ENCODE data around the gene PEX5.
A peak's percentile ranks its signal among the peaks of the same experiment; 100 is the strongest.

The PEX5 gene

DNA sequence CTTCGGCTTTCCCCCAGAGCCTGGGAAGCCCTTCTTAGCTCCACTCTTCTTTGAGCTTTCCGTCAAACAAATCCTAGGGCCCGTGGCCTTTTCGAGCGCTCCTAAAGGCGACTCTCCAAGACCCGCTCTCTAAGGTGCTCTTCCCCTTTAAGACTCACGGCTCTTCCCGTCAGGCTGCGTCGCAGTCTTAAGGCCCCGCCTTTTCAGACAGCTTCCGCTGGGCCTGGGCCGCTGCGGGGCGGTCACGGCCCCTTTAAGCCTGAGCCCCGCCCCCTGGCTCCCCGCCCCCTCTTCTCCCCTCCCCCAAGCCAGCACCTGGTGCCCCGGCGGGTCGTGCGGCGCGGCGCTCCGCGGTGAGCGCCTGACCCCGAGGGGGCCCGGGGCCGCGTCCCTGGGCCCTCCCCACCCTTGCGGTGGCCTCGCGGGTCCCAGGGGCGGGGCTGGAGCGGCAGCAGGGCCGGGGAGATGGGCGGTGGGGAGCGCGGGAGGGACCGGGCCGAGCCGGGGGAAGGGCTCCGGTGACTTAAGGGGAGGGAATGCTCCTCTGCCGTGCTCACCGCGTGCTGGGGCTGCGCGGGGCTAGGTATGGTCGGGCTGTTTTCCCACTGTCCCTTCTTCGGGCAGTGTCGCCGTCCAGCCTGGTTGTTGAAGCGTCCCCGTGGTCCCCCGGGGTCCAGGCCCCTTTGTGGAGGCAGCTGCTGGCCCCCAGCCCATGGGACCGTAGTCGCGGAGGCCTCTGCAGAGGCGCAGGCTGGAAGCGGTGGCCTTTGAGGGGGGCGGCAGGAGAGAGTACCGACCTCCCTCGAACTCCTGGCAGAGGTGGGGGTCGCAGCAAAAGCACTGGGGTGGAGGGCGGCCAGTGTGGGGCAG is at the start of gene PEX5:
PEX5 (plus strand) TSS at position 289 of the 870 bp plus-strand sequence. CDS start 692 bp downstream, outside the sequence.
- peak; percentile 67 for DNase-seq (ENCODE audit: extremely low read depth, low read depth)
- peak within 1 kb of the TSS; percentile 74 for H3K4me3 ChIP-seq (replicated peaks; ENCODE audit: low read depth, low read length)
- no peak for TF ChIP-seq CTCF (IDR thresholded peaks at IDR 0.05; ENCODE audit: low read depth, low read length, missing control alignments)

GRCh38 chr12:7141351-7142005 is 48.0 kb upstream of the PEX5 start:
- TF ChIP-seq CTCF (IDR thresholded peaks at IDR 0.05; ENCODE audit: low read depth, low read length, missing control alignments) = no peak
- no peak for DNase-seq (ENCODE audit: extremely low read depth, low read depth)
- no peak overlapping the region for H3K4me3 ChIP-seq (replicated peaks; ENCODE audit: low read depth, low read length)

DNA sequence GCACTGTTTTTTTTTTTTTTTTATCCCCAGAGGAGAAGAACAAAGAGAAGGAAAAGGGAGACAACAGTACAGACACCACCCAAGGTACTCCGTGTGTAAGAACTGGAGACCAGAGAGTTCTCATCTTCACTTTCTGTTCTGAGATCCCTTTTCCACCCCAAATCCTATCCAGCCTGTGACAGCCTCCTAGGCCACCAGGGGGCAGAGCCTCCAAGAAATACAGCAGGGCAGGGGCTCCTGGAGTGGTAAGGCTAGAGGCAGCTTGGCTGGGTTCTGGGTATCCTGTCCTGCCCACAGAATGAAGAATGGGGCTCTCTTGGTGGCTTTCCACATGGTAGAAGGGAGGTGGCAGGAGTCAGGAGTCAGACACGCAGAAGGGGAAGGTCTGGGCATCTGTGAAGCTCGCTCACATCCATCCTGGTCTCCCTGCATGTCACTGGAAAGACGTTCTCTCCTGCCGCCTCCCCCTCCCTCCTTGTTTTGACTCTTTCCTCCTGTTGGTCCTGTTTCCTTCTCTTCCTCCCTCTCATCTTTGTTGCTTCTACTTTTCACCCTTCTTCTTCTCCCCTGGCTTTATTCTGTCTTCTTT is 47.3 kb upstream of the PEX5 start:
- peak; percentile 89 for TF ChIP-seq CTCF (IDR thresholded peaks at IDR 0.05; ENCODE audit: low read depth, low read length, missing control alignments)
- no peak for DNase-seq (ENCODE audit: extremely low read depth, low read depth)
- H3K4me3 ChIP-seq (replicated peaks; ENCODE audit: low read depth, low read length) = no peak overlapping the region

- no peak for TF ChIP-seq CTCF (IDR thresholded peaks at IDR 0.05; ENCODE audit: low read depth, low read length, missing control alignments)
- DNase-seq (ENCODE audit: extremely low read depth, low read depth) = no peak
- no peak overlapping the region for H3K4me3 ChIP-seq (replicated peaks; ENCODE audit: low read depth, low read length)
These were observed 46.5 kb upstream of the PEX5 start for GRCh38 chr12:7142809-7143465.

DNA sequence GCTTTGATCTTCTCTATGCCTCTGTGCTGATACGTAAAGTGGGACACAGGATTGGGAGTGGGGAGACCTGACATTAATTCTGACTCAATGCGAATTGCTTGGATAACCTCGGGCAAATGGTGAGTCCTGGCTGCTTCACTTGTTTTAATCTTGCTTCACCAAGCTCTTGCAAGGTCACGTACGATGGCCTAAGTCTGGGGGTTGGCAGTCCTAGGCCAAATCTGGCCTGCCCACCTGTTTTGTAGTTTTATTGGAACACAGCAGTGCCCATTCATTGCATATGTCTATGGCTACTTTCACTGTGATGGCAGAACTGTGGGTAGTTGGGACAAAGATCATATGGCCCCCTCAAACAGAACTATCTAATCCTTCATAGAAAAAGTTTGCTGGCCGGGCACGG is 45.9 kb upstream of the PEX5 start:
- no peak overlapping the region for H3K4me3 ChIP-seq (replicated peaks; ENCODE audit: low read depth, low read length)
- TF ChIP-seq CTCF (IDR thresholded peaks at IDR 0.05; ENCODE audit: low read depth, low read length, missing control alignments) = no peak
- DNase-seq (ENCODE audit: extremely low read depth, low read depth) = no peak

DNA sequence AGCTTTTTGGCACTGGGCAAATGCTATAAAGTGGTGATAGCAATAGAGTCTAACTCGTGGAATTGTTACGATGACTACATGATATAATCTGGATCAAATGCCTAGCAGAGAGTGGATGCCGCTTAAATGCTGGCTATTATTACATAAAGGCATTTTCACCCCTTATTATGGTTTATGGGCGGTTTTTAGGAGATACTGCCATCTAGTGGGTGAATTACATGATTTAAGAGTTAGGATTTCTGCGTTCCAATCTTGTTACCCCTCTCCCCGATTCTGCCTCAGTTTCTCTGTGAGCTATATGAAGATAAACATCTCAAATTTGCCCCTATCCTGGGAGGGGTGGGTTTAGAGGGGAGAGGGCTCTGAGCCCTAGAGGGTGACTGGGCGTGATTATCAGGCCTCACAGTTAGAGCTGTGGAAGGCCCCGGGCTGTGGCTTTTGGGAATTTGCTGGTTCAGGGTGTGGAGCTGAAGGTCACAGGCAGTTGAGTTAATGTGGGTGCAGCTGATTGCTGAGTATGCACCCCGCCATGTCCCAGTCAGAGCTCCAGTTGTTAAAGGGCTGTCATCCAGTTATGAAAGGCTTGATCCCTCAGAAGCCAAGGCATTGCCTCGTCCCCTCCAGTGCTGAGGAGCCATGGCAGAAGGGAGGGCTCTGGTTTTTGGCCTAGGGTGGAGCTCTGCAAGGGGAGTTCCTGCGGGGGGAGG is 44.9 kb upstream of the PEX5 start:
- DNase-seq (ENCODE audit: extremely low read depth, low read depth) = no peak
- H3K4me3 ChIP-seq (replicated peaks; ENCODE audit: low read depth, low read length) = no peak overlapping the region
- peak; percentile 58 for TF ChIP-seq CTCF (IDR thresholded peaks at IDR 0.05; ENCODE audit: low read depth, low read length, missing control alignments)

Measured in HFF-Myc (cell line).